ENCODE results near the gene CD200R1L. TPM values are rescaled to one million over a fixed set of nuclear protein-coding genes. Genes with fewer than 3 reads are reported as not detected.

CD200R1L gene
- total and polyA plus RNA-seq, 11 donors: not detected

- WGBS, 4 donors: 72 to 81% (median 74%) methylated on average over 2 of the region's 2 CpGs
- no peaks in the 10 kb centered on the region for H3K9me3 ChIP-seq
- H3K4me1 ChIP-seq: peaks cover 0 to 28% (median 4%) of the 10 kb centered on the region in 12 donors
- H3K4me3 ChIP-seq: no peak overlapping the region
- DNase-seq (no peak), ATAC-seq (no peak)
- TF ChIP-seq, protein P1, sequence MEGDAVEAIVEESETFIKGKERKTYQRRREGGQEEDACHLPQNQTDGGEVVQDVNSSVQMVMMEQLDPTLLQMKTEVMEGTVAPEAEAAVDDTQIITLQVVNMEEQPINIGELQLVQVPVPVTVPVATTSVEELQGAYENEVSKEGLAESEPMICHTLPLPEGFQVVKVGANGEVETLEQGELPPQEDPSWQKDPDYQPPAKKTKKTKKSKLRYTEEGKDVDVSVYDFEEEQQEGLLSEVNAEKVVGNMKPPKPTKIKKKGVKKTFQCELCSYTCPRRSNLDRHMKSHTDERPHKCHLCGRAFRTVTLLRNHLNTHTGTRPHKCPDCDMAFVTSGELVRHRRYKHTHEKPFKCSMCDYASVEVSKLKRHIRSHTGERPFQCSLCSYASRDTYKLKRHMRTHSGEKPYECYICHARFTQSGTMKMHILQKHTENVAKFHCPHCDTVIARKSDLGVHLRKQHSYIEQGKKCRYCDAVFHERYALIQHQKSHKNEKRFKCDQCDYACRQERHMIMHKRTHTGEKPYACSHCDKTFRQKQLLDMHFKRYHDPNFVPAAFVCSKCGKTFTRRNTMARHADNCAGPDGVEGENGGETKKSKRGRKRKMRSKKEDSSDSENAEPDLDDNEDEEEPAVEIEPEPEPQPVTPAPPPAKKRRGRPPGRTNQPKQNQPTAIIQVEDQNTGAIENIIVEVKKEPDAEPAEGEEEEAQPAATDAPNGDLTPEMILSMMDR (IDR thresholded peaks at IDR 0.05): no peak
- TF ChIP-seq POLR2A (IDR thresholded peaks at IDR 0.05): no peak
- peaks cover 0 to 5% (median 0%) of the 10 kb centered on the region in 9 donors for H3K27me3 ChIP-seq
- intact Hi-C loops (cut with DNase I): loop anchor here in 1 of 10 donors (10.0 kb wide), 1 partner anchor 63 kb away; no protein-coding TSS in a partner anchor
- no peak overlapping the region for H3K27ac ChIP-seq
- no peaks in the 10 kb centered on the region for H3K36me3 ChIP-seq
These were observed 38.5 kb downstream of the CD200R1L start for GRCh38 chr3:112808136-112808535.

DNA sequence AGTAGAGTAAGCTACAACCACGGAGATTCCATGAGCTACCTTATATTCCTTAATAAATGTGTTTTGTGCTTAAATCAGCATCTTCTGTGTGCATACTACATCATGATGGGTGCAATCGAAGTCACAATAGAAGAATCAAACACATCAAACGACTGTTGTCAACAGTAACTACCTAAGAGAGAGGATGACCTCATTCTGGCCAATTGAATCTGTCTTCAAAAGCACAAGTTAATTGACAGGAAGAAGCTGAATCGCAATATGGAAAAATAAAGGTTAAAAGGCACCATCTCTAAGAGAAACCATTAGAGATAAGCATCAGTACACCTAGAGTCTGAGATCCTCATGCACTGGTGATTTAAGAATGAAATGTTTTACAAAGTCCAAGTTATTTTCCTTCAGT is 39.0 kb downstream of the CD200R1L start:
- TF ChIP-seq, protein P1 (IDR thresholded peaks at IDR 0.05): no peak
- no peak for TF ChIP-seq POLR2A (IDR thresholded peaks at IDR 0.05)
- ATAC-seq: no peak
- intact Hi-C loops (cut with DNase I): loop anchor here in 1 of 10 donors (10.0 kb wide), 1 partner anchor 63 kb away; no protein-coding TSS in a partner anchor
- H3K36me3 ChIP-seq: no peaks in the 10 kb centered on the region
- no peak for DNase-seq
- no peaks in the 10 kb centered on the region for H3K9me3 ChIP-seq
- no peak overlapping the region for H3K4me3 ChIP-seq
- WGBS, 4 donors: 61 to 71% (median 65%) methylated on average over 4 of the region's 4 CpGs
- no peak overlapping the region for H3K27ac ChIP-seq
- peaks cover 0 to 5% (median 0%) of the 10 kb centered on the region in 9 donors for H3K27me3 ChIP-seq
- H3K4me1 ChIP-seq: peaks cover 0 to 23% (median 3%) of the 10 kb centered on the region in 12 donors

- intact Hi-C loops (cut with DNase I): loop anchor here in 1 of 10 donors (10.0 kb wide), 1 partner anchor 62 kb away; no protein-coding TSS in a partner anchor
These were observed 39.8 kb downstream of the CD200R1L start for GRCh38 chr3:112806903-112807302.

GRCh38 chr3:112805126-112805525 is 41.5 kb downstream of the CD200R1L start:
- no peak for ATAC-seq
- Histone ChIP-seq H3K27me3 (no peaks in the 10 kb centered on the region), H3K9me3 (no peaks in the 10 kb centered on the region), H3K36me3 (no peaks in the 10 kb centered on the region), H3K4me3 (no peak overlapping the region), H3K4me1 (peaks cover 0 to 9% (median 0%) of the 10 kb centered on the region in 12 donors), H3K27ac (no peak overlapping the region)
- intact Hi-C loops (cut with DNase I): loop anchor here in 1 of 10 donors (10.0 kb wide), 1 partner anchor 60 kb away; no protein-coding TSS in a partner anchor
- WGBS, 4 donors: 91 to 95% (median 93%) methylated on average over 5 of the region's 5 CpGs
- DNase-seq: no peak
- TF ChIP-seq POLR2A (IDR thresholded peaks at IDR 0.05): no peak
- TF ChIP-seq, protein P1 (IDR thresholded peaks at IDR 0.05): no peak

More at GRCh38 chr3:112806903-112807302, 39.8 kb downstream of the CD200R1L start:
- 78 to 89% (median 83%) methylated on average over 5 of the region's 5 CpGs for WGBS, 4 donors
- no peak overlapping the region for H3K27ac ChIP-seq
- ATAC-seq: no peak
- DNase-seq: no peak
- peaks cover 0 to 5% (median 0%) of the 10 kb centered on the region in 9 donors for H3K27me3 ChIP-seq
- H3K4me3 ChIP-seq: no peak overlapping the region
- TF ChIP-seq, protein P1 (IDR thresholded peaks at IDR 0.05): no peak
- TF ChIP-seq POLR2A (IDR thresholded peaks at IDR 0.05): no peak
- peaks cover 0 to 15% (median 0%) of the 10 kb centered on the region in 12 donors for H3K4me1 ChIP-seq
- H3K9me3 ChIP-seq: no peaks in the 10 kb centered on the region
- H3K36me3 ChIP-seq: no peaks in the 10 kb centered on the region

Data from heart left ventricle (tissue), 16 donors.